Stimulated activated CD4-positive, alpha-beta T cell treated with anti-CD3 and anti-CD28 coated beads, Interleukin-15, amount 100 ng/mL, for 24 hours (primary cell): Measurements from ENCODE around the gene MID2.
"Not testable (repeated sequence)": the region's sequence is repeated elsewhere in the genome, so short reads cannot be mapped to it uniquely, and the experiment has no call there.

ENCODE experiments used
- DNase-seq: peaks from one replicate; pipeline ENCODE4 v3.0.0-alpha.2; 2020

Gene MID2

GRCh38 chrX:107842715-107843400 lies 17.2 kb downstream of the MID2 start:
- no peak for DNase-seq

DNA sequence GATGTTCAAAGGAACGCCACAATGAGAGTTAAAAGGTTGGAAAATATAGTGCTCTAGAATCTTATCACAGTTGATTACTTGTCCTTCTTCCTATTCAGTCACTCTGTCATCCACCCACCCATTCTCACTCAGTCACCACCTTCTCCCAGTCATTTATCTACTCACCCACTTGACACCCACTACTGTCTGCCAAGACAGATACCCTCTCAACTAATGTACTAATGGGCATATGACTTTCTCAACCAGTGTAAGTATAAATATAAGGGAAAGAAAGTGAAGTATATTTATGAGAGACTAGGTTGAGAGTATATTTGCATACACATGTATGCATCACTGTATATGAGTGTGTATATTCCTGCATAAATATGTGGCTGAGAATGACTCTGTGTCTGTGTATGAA lies 20.0 kb downstream of the MID2 start:
- DNase-seq = peak; percentile 39

- no peak for DNase-seq
These were observed 22.9 kb downstream of the MID2 start for GRCh38 chrX:107848591-107848990.

GRCh38 chrX:107849747-107850421 lies 24.2 kb downstream of the MID2 start:
- no peak for DNase-seq

- DNase-seq = no peak
These were observed 24.7 kb downstream of the MID2 start for GRCh38 chrX:107850422-107850765.

- DNase-seq = no peak
These were observed 25.5 kb downstream of the MID2 start for GRCh38 chrX:107851215-107851614.

- not testable (repeated sequence) for DNase-seq
These were observed 26.0 kb downstream of the MID2 start for GRCh38 chrX:107851665-107852064.

DNA sequence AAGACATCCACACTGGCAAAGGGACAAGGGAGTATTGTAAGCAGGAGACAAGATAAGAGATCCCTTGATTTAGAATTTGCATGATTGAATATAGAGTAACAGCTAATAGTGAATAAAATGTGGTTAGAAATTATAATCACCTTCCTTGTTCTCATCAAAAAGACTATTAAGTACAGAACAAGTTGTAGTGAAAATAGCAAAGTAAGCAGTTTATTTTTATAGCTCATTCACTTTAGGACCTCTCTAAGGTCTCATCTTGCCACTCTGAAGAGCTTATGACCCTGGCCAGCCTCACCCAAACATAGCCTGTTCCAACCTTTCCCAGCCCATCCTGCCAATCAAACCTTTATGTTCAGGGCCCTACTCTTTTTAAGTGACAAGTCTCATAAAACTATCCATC lies 30.6 kb downstream of the MID2 start:
- no peak for DNase-seq

GRCh38 chrX:107857041-107857440 lies 31.4 kb downstream of the MID2 start:
- not testable (repeated sequence) for DNase-seq

DNA sequence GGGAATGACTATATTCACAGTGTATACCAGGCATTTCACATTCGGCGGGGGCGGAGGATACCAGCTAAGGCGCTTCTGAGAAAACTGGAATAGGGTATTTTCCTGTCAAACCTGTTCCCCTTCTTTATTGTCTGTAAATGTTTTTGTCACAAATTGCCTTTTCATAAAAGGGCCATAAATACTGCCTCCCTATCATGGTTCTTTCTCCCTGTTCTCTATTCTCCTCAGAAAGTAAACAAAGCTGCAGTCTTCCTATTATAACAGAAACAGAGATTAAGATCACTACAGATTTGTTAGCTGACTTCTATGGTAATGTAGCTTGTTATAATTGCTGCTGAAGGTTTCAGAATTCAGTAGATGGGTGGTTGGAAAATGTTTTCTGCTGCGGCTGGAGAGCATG lies 32.2 kb downstream of the MID2 start:
- DNase-seq = no peak

DNA sequence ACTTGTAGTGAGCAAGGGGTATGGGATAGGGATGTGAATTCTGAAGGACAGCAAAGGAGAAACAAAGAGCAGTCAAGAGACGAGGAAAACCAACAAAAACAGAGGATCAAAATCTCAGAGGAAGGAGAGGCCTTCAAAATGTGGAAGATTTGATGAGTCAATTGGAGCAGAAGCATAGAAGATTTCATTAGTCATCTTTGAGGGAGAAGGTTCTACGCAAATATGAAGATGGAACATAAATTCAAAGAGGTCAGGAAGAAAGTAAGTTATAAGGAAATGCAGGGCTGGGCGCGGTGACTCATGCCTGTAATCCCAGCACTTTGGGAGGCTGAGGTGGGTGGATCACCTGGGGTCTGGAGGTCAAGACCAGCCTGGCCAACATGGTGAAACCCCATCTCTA lies 35.4 kb downstream of the MID2 start:
- no peak for DNase-seq

DNA sequence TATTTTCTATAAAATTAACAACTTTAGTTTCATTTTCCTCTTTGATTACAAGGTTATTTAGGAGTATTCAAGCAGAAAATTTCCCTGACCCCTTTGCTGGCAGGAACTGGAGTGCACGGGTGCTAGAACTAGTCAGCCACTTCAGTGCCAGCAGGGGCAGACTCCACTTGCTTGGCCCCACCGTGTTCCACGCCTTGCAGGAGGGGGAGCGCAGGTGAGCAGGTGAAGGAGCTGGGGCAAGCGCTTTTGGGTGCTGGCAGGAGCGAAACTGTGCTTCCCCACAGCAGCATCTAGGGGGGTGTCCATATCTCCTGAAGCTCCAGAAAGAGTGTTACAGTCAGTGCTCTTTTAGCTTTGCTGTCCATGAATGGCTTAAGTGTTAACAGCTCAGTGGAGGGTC lies 45.5 kb downstream of the MID2 start:
- no peak for DNase-seq

- no peak for DNase-seq
These were observed 52.4 kb downstream of the MID2 start for GRCh38 chrX:107878106-107878505.

- DNase-seq = no peak
These were observed 54.5 kb downstream of the MID2 start for GRCh38 chrX:107880054-107880610.

DNA sequence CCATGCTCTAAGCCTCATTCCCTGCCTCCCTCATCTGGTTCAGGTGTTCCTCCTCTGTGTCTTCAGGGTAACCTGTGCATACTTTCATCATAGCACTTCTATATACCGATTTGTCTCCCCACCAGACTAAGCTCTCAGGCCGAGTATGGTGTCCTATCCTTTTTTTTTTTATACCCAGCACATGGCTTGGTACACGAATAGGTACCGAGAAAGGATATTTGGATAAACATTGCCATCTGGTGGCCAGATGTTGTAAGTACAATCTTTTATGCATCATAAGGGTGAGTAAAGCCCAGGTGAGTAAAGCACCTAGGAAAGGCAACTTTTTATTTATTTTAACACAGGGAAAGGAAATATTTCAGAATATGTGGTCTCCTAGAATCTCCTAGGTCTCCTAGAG lies 68.4 kb downstream of the MID2 start:
- peak; percentile 5 for DNase-seq

DNA sequence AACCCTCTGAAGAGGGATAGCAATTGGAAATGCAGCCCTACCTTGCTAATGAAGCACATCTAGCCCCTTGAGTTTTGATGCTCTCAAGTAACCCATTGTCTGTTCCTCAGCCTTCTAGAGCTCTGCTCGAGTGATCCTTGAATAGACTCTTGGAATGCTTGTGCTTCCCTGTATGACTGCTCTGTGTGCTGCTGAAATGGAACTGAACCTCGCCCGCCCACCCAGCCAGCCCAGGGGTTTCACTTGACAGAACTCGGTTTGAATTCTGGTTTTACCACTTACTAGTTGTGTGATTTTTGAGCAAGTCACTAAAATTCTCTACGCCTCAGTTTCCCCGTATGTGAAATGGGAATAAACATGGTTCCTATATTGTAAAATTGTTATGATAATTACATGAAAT lies 77.1 kb downstream of the MID2 start:
- no peak for DNase-seq

- no peak for DNase-seq
These were observed 79.7 kb downstream of the MID2 start for GRCh38 chrX:107905366-107905765.

GRCh38 chrX:107924136-107924746 lies 98.6 kb downstream of the MID2 start:
- no peak for DNase-seq

- no peak for DNase-seq
These were observed 108.6 kb downstream of the MID2 start for GRCh38 chrX:107934262-107934661.

DNA sequence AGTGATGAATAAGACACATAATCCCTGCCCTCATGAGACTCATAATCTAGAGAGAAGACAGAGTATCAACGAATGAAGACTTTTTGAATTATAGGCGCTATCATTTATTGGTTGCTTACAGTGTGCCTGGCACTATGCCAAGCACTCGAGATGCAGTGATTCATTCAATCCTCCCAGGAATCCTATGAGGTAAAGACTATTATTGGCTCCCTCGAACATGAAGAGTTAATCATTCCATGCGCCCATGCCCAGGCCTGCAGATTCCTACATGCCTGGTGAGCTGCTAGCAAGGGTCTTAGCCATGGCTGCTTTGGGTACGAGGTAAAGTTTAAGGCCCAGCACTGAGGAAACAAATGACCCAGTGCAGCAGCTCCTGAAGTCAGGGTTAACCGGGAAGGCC lies 109.5 kb downstream of the MID2 start:
- no peak for DNase-seq

- no peak for DNase-seq
These were observed 110.2 kb downstream of the MID2 start for GRCh38 chrX:107935664-107936433.

- DNase-seq = no peak
These were observed 110.7 kb downstream of the MID2 start for GRCh38 chrX:107936434-107936730.

- no peak for DNase-seq
These were observed 114.4 kb downstream of the MID2 start for GRCh38 chrX:107940095-107940494.

GRCh38 chrX:107955337-107955736 lies 129.7 kb downstream of the MID2 start:
- not testable (repeated sequence) for DNase-seq
